ENCODE measurements around the gene RYR2.

Gene RYR2

DNA sequence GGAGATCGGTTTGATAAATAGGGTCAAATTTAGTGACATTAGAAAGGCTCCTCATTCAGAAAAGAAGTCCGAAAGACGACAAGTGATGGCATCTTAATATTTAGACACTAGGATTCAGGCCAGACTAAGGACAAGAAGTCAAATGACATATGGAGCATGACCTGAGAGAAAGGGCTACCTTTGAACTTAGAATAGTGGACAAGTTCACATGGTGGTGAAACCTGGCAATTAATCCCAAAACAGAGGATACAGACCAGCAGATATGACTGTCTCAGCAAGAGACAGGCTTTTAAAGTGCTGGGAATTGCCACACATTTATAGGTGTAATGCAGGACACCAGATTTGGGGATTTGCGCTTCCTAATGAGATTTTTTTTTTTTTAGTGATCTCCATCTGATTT, 703.6 kb downstream of the RYR2 start:
- H3K4me3 ChIP-seq (replicated peaks; ENCODE audit: low read depth, low read length) = no peak overlapping the region
- TF ChIP-seq, protein P1, sequence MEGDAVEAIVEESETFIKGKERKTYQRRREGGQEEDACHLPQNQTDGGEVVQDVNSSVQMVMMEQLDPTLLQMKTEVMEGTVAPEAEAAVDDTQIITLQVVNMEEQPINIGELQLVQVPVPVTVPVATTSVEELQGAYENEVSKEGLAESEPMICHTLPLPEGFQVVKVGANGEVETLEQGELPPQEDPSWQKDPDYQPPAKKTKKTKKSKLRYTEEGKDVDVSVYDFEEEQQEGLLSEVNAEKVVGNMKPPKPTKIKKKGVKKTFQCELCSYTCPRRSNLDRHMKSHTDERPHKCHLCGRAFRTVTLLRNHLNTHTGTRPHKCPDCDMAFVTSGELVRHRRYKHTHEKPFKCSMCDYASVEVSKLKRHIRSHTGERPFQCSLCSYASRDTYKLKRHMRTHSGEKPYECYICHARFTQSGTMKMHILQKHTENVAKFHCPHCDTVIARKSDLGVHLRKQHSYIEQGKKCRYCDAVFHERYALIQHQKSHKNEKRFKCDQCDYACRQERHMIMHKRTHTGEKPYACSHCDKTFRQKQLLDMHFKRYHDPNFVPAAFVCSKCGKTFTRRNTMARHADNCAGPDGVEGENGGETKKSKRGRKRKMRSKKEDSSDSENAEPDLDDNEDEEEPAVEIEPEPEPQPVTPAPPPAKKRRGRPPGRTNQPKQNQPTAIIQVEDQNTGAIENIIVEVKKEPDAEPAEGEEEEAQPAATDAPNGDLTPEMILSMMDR (IDR thresholded peaks at IDR 0.05; ENCODE audit: low read length, missing control alignments) = no peak
- no peak for DNase-seq (ENCODE audit: low read depth)

DNA sequence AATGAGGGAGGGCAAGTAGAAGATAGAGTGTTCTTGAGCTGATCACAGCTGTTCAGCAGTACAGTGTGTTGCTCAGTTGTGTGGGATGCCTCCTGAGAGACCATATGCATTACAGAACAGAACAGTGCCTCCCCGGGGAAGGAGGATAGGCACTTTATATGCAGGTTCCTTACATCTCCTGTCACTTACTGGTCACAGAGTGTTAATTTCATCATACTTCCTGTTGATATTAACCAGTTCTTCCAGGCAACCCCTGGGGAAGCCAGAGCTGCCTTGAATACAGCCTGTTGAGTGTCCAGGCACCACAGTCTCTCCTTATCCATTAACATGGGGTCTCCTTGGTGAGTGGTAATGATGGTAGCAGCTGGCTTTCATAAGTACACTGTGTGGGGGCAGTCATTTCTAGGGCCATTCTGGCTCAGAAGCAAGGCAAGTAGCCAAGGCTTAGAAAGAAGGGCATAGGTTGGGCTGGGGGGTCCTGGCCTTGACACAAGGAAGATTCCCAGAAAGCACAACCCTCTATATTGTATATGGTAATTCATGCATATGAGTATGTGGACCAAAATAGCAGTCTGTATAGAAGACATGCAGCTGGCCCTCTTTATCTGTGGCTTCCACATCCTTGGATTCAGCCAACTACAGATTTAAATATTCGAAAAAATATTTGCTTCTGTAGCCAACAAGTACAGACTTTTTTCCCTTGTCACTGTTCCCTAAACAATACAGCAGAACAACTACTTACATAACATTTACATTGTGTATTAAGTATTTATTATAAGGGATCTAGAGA, 706.4 kb downstream of the RYR2 start:
- no peak for DNase-seq (ENCODE audit: low read depth)
- TF ChIP-seq, protein P1 (IDR thresholded peaks at IDR 0.05; ENCODE audit: low read length, missing control alignments) = no peak
- no peak overlapping the region for H3K4me3 ChIP-seq (replicated peaks; ENCODE audit: low read depth, low read length)

DNA sequence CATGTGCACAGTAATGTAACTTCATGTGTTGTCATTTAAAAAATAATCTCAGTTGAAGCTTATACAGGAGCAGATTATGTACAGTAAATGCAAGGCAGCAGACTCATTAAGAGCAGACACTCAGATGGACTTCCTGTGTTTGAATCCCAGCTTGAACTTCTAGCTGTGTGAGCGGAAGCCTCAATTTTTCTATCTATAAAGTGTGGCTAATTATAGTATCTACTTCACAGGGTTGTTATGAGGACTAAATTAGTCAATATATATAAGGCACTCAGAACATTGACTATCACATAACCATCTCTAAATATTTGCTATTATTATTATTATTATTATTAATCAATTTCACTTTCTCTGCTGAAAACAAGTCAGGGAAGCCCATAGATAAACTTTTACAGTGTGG, 707.1 kb downstream of the RYR2 start:
- TF ChIP-seq, protein P1 (IDR thresholded peaks at IDR 0.05; ENCODE audit: low read length, missing control alignments) = no peak
- DNase-seq (ENCODE audit: low read depth) = no peak
- no peak overlapping the region for H3K4me3 ChIP-seq (replicated peaks; ENCODE audit: low read depth, low read length)

DNA sequence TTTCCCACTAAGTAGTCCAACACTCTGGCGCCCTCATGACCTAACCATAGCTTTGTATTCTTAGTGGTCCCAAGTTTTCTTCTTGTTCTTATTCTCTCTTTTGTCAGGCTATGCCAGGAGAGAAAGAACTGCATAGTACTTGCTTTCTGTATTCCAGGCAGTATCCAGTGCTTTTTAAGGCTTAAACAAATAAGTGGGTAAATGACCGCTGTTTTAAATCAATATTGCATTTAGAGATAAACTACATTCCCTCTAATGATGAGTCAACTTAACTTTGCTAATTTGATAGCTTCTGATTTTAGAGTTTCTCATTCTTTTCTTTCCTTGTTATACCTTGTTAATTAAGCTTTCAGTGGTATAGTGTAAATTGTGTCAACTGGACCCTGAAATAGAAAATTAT, 709.1 kb downstream of the RYR2 start:
- TF ChIP-seq, protein P1 (IDR thresholded peaks at IDR 0.05; ENCODE audit: low read length, missing control alignments) = no peak
- DNase-seq (ENCODE audit: low read depth) = no peak
- H3K4me3 ChIP-seq (replicated peaks; ENCODE audit: low read depth, low read length) = no peak overlapping the region

DNA sequence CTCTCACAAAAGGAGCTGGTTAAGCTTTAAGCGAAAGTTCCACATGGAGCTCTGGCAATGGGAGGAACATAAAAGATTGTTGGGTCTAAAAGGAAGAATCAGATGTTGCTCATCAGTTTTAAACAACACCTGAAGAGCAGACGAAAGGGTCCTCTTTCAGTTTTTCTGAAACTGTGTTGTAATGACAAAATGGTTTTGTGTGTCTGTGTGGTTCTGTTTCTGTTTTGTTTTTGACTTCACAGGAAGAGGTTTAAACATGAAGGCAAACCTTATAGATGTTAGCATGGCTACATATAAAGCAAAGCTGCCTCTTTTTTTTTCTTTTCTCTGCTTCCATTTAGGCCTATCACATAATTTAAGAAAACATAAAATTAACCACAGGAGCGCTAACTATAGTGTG, 712.6 kb downstream of the RYR2 start:
- TF ChIP-seq, protein P1 (IDR thresholded peaks at IDR 0.05; ENCODE audit: low read length, missing control alignments) = no peak
- H3K4me3 ChIP-seq (replicated peaks; ENCODE audit: low read depth, low read length) = no peak overlapping the region
- no peak for DNase-seq (ENCODE audit: low read depth)

DNA sequence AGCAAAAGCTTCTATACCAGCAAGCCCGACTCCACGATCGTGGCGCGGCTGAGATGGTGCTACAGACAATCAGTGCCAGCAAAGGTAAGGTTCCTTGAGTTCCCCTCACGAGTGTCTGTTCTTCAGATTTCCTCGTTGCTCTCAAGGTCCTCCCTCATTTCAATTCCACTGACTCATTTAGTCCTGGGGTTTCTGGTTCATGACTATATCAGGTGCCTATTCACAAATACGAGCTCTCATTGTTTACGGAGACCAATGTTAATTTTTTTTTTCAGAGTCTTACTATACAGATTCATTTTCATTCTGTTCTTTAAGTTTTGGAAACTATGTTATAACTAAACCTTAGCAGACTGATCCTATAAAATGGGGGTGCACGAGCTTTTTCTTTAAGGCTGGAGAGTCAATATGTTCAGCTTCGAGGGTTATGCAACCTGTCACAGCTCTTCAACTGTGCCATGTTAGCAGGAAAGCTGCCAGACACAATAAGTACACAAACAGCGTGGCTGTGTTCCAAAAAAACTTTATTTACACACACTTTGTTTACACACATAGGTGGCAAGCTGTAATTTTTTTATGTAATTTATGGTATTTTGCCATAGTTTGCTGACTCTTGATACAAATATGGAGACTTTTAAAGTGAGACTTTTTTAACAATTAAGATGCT, 714.5 kb downstream of the RYR2 start:
- no peak overlapping the region for H3K4me3 ChIP-seq (replicated peaks; ENCODE audit: low read depth, low read length)
- TF ChIP-seq, protein P1 (IDR thresholded peaks at IDR 0.05; ENCODE audit: low read length, missing control alignments) = no peak
- no peak for DNase-seq (ENCODE audit: low read depth)
